Stomach (tissue), 4 donors: Measurements from ENCODE around the gene SH3BP5.

Source experiments
- CTCF ChIP-seq, 7 experiments: fragments of 450-650 bp in 4 of 7; fragments of 200-600 bp in 3 of 7; sonication (generic) in 3 of 7; IDR thresholded peaks; one replicate each; pipeline ENCODE4 v1.5.1; 2016 to 2019; ENCODE audit warnings: antibody characterized with exemption in 7 of 7, control low read depth in 2 of 7, mild to moderate bottlenecking in 1 of 7
- EP300 ChIP-seq: sonication (generic); formaldehyde crosslinking; IDR thresholded peaks from one replicate; pipeline ENCODE4 v1.6.1; 2017; ENCODE audit warnings: antibody characterized with exemption
- POLR2AphosphoS5 ChIP-seq, 3 donors: sonication (generic); formaldehyde crosslinking; IDR thresholded peaks; one replicate each; pipeline ENCODE4 v1.6.1; 2016; ENCODE audit warnings: antibody characterized with exemption in 3 of 3

GRCh38 chr3:15267502-15267901, 64.9 kb downstream of the SH3BP5 start:
- no peak for TF ChIP-seq EP300
- no peak for TF ChIP-seq CTCF (IDR thresholded peaks at IDR 0.05)
- no peak for TF ChIP-seq POLR2AphosphoS5 (IDR thresholded peaks at IDR 0.05)
